Measurements from ENCODE around the gene MYO15A.

Gene MYO15A, protein sequence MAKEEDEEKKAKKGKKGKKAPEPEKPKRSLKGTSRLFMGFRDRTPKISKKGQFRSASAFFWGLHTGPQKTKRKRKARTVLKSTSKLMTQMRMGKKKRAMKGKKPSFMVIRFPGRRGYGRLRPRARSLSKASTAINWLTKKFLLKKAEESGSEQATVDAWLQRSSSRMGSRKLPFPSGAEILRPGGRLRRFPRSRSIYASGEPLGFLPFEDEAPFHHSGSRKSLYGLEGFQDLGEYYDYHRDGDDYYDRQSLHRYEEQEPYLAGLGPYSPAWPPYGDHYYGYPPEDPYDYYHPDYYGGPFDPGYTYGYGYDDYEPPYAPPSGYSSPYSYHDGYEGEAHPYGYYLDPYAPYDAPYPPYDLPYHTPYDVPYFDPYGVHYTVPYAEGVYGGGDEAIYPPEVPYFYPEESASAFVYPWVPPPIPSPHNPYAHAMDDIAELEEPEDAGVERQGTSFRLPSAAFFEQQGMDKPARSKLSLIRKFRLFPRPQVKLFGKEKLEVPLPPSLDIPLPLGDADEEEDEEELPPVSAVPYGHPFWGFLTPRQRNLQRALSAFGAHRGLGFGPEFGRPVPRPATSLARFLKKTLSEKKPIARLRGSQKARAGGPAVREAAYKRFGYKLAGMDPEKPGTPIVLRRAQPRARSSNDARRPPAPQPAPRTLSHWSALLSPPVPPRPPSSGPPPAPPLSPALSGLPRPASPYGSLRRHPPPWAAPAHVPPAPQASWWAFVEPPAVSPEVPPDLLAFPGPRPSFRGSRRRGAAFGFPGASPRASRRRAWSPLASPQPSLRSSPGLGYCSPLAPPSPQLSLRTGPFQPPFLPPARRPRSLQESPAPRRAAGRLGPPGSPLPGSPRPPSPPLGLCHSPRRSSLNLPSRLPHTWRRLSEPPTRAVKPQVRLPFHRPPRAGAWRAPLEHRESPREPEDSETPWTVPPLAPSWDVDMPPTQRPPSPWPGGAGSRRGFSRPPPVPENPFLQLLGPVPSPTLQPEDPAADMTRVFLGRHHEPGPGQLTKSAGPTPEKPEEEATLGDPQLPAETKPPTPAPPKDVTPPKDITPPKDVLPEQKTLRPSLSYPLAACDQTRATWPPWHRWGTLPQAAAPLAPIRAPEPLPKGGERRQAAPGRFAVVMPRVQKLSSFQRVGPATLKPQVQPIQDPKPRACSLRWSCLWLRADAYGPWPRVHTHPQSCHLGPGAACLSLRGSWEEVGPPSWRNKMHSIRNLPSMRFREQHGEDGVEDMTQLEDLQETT (N-terminal part only)

DNA sequence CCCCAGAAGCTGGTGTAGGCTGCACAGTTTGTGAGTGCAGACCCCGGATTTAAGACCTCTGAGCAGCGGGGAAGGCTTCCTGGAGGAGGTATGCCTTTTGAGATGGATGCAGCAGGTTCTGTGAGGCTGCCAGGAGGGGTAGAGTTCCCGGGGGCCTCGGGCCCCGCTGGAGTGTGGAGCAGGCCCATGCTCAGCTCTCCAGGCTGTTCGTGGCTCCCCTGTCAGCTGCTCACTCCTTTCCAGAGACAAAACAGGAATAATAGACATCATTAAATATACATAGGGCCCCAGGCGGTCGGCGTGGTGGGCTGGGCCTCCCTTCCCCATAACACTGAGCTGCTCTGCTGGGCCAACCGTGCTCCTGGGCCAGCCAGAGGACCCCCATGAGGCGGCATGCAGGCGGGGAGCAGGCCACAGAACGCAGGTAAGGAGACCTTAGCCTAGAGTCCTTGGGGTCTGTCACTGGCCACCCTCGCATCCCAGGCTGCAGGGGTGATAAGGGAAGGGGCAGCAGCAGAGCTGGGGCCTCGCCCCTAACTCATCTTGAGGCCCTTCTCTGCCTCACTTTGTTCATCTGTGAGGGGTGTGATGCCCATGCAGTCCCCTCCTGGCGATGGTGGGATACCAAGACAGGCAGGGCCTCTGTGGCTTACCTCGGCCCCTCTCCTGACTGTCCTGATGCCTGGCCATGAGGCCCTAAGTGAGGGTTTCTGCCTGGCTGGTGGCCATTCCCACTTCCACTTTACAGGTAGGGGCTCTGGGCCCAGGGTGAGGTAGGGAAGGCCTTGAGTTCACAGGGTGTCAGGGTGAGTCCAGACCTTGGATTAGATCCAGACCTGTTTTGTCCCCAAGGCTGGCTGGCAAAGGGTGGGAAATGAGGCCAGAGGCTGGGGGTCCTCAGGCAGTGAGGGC lies at the start of gene MYO15A:
Gene MYO15A, plus strand, starts transcription at position 356 of the 912 bp plus-strand sequence. CDS start 10,045 bp downstream, outside the sequence.
- DNase-seq (ENCODE audit: low spot score), result no peak

DNA sequence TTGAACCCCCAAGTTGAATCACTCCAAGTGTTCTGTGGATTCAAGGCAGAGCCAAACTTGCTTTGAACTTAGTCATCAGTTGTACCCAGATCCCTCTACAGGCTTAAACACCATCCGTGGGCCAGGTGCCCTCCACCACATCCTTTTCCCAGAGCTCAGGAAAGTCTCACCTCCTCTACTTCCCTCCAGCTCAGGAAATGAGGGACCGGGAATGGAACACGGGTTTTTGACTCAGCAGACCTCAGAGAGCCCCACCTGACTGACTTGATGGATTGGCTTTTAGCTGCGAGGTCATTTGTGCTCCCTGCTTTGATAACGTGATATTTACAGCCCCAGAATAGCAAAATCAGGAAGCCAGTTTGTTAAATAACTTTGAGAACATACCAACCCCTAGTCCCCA lies 49.3 kb upstream of the MYO15A start:
- DNase-seq (ENCODE audit: low spot score), result no peak

DNA sequence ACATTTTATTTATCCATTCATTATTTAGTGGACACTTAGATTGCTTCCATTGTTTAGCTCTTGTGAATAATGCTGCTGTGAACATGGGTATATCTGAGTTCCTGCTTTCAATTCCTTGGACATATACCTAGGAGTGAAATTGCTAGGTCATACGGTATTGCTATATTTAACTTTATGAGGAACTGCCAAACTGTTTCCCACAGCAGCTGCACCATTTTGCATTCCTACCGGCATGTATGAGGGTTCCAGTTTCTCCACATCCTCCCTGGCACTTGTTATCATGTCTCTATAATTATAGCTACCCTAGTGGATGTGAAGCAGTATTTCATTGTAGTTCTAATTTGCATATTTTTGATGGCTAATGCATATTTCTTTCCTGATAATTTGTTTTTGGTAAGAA lies 44.5 kb upstream of the MYO15A start:
- DNase-seq (ENCODE audit: low spot score), result no peak

DNA sequence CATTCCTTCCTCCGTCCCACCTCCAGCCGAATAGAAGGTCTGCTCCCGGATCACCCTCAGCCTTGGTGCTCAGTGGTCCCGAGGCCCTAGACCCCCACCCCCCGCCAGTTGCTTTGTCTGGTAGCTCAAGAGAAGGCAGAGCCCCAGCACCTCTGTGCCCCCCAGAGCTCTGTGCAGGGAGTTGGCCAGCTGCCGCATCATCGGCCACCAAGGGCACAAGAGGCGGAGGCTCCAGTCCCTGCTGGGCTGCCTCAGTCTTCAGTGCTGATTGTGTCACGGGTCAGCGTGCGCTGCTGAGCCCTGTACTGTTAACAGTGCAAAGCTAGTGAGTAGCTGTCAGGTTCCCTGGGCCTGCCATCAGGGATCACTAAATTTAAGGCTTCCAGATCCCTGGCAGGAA lies 43.0 kb upstream of the MYO15A start:
- no peak for DNase-seq (ENCODE audit: low spot score)

DNA sequence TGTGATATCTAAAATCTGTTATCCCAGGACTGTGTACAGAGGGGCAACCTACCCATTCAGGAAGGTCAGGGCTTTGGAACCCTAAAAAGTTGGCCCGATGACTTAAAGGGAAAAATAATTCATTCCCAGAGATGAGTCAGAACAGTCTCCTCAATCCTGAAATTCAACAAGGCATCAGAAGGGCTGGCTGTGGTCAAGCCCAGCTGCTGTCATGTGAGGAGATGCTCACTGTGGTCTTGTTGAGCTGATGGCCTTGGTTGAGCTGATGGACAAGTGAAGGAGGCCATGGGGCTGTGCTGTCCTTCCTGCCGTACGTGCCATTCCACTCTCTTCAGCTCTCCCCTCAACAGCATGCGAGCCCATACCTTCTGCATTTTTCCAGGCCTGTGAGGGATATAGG lies 41.7 kb upstream of the MYO15A start:
- no peak for DNase-seq (ENCODE audit: low spot score)

DNA sequence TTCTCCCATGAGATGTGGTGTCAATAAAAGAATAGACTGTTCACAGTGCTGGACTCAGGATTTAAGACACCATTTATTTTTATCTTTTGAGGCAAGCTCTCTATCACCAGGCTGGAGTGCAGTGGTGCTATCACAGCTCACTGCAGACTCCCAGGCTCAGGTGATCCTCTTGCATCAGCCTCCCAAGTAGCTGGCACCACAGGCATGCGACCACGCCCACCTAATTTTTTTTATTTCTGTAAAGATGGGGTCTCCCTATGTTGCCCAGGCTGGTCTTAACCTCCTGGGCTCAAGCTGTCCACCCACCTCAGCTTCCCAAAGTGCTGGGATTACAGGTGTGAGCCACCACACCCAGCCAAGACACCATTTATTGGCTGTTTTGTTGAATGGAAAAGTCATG lies 39.5 kb upstream of the MYO15A start:
- no peak for DNase-seq (ENCODE audit: low spot score)

DNA sequence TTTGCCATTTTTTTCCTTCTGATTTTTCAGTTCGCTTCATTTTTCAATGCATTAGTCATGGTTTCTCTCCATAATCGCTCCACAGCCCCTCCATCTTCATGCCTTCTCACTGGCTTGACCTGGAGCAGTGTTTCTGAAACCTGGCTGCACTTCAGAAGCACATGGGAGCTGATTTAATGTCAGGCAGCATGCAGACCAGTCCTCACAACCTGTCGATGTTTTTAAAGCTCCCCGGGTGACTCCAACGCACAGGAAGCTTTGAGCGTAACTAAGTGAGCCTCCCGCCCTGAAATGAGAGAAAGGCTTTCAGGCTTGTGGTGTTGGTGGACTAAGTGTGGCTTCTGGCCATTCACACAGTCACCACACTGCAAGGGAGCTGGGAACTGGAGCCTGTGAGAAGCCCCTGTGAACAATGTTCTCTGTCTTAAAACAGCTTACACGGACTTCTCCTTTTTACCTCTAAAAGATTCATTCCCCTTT lies 37.7 kb upstream of the MYO15A start:
- no peak for DNase-seq (ENCODE audit: low spot score)

DNA sequence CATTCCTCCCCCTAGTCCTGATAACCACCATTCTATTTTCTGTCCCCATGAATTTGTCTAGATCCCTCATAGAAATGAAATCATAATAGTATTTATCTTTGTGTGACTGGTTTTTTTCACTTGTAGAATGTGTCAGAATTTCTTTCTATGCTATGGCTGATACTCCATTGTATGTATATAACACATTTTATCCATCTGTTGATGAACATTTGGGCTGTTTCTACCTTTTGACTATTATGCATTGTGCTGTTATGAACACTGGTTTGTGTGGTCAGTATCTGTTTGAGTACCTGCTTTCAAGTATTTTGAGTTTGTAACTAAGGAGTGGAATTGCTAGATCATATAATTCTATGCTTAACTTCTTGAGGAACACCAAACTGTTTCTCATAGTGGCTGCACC lies 36.8 kb upstream of the MYO15A start:
- no peak for DNase-seq (ENCODE audit: low spot score)

DNA sequence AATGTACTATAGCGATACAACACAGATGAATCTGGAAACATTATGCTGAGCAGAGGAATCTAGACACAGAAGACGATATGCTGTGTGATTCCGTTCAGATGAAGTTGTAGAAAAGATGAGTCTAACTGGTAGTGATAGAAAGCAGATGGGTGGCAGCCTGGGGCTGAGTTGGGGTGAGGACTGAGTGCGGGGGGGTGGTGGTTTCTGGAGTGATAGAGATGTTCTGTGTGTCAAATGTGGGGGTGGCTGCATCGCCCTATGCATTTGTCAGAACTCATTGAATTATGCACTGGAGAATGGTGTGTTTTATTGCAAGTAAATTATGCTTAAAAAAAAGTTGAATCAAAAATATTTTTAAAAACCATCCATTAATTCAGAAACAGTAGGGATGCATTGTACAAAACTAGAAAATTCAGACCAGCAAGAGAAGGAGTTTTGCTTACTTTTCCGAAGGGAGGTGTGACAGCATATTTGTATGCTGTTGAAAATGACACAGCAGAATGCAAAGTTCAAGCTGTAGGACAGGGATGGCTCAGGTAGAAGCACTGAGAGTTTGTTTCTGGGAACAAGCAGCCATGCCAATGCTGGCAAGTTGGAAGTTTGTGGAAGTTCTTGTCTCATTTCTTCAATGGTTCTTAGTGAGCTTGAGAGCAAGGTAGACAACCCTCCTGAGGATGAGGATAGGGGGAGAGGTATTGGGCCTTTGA lies 33.8 kb upstream of the MYO15A start:
- no peak for DNase-seq (ENCODE audit: low spot score)

DNA sequence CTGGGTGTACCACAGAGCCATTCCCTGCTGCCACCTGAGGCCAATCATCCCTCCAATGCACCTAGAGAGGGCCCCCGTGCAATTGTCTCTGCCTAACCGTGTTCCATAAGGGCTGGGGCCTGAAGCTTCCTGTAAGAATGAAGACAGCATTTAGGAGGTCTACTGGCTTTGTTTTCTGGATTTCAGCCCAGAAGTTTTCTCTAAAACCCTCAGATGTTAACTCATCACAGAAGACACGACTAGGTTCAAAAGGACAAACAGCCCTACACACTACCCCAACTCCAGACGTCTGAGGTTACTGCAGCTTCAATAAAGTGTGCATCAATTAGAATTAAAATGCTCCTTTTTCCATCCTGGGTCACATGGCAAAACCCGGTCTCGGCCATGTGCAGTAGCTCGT lies 31.6 kb upstream of the MYO15A start:
- no peak for DNase-seq (ENCODE audit: low spot score)

DNA sequence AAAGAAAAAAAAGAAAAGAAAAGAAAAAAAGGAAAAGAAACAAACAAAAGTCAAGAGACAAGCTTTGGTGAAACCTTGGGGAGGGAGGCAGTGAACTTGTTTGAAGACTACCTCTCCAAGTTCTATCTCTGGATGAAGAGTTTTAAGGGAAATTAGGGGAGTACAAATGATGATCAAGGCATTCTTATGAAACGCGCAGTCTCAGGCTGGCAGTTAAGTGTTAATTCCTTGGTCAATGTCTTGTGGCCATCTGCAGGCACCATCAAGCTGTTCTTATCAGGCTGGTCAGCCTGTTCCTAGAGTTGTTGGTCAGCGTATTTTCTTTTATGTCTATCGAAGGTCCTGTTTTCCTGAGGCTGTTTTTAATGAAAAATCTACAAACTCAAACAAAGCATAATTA lies 29.0 kb upstream of the MYO15A start:
- DNase-seq (ENCODE audit: low spot score), result no peak

DNA sequence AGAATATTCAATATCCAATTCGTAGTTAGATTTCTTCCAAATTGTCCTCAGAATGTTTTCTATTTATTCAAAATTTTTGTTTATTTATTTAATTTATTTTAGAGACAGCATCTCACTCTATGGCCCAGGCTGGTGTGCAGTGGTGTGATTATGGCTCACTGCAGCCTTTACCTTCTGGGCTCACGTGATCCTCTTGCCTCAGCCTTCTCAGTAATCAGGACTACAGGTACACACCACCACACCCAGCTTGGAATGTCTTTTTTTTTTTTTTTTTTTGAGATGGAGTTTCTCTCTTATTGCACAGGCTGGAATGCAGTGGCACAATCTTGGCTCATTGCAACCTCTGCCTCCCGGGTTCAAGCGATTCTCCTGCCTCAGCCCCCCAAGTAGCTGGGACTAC lies 24.3 kb upstream of the MYO15A start:
- no peak for DNase-seq (ENCODE audit: low spot score)

DNA sequence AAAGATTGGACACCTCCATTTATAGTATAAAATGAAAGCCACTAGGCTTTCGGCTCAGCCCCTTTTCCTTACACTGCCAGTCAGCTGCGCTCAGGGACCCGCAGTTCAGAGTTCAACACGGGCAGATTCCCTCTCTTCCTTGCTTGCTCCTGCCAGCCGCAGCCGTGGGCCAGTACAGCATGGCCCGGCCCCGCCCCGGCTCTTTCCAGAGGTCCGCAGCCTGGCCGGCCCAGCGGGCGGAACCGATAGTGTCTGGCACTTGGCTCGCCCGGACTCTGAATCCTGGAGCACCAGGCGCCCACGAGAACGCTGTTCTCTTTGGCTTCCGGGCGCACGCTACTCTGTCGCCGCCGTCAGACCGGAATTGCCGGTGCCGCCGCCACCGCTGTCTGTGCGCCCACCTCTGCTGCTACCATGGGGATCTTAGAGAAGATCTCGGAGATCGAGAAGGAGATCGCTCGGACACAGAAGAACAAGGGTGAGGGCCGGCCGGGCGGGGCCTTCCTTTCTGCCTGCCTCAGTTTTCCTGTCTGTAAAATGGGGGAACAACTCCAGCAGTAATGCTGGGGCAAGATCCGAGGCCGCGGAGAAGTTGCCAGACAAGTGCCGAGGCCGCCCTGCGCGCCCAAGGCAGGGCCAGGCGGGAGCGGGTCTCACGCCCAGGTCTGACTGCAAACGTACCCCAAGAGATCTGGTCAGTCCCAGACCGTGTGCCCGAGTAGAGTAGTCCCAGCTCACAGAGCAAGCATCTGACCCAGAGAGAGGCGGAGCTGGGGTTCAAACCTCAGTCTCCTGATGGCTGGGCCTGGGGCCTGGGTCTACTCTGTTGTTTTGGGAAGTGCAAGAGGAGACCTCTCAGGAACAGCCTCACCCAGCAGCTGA lies 20.7 kb upstream of the MYO15A start, which contains the start of gene DRG2:
Gene DRG2, plus strand, starts transcription at position 339 of the 882 bp plus-strand sequence. Its CDS starts 76 bp downstream, at position 415.
- peak; percentile 92 for DNase-seq (ENCODE audit: low spot score)

DNA sequence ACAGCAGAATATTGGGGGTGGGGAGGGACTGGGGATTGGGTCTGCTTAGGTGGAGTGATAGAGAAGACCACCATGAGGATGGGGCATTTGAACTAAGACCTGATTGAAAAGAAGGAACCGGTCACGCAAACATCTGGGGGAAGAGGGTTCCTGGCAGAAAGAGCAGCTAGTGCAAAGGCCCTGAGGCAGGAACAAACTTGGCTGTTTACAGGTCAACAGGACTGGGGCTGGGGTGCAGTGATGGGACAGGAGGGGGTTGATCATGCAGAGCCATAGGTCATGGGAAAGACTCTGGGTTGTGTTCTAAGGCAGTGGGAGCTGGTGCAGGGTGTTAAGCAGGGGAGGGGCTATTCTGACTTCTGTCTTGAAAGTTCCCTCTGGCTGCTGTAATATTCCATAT lies 18.9 kb upstream of the MYO15A start:
- DNase-seq (ENCODE audit: low spot score), result no peak

DNA sequence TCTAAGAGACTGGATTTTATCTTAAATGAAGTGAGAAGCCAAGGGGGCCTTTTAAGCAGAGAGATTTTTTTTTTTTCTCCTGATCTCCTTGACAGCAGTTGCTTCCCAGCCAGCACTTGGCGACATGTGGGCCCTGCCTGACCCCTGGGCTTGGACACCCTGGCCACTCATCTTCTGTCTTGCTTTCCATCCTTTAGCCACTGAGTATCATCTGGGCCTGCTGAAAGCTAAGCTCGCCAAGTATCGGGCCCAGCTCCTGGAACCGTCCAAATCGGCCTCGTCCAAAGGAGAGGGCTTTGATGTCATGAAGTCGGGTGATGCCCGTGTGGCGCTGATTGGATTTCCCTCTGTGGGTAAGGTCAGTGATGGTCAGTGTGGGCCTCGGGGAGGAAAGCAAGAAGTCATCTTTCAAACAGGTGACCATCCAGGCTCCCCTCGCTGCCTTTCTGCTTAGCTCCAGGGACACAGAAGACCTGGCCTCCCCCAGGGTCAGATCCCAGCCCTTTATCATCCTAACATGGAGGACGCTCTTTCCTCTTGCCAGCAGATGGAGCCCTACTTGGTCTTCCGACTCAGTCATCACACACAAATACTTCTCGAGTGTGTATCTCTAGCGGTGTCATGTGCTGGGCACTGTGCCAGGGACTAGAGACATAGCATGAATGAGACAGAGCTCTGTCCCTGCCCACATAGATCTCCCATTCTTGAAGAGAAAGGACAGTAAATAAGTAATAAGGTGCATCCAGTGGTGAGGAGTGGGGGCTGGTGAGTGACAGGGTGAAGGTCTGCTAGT lies 14.7 kb upstream of the MYO15A start:
- DNase-seq (ENCODE audit: low spot score), result no peak

DNA sequence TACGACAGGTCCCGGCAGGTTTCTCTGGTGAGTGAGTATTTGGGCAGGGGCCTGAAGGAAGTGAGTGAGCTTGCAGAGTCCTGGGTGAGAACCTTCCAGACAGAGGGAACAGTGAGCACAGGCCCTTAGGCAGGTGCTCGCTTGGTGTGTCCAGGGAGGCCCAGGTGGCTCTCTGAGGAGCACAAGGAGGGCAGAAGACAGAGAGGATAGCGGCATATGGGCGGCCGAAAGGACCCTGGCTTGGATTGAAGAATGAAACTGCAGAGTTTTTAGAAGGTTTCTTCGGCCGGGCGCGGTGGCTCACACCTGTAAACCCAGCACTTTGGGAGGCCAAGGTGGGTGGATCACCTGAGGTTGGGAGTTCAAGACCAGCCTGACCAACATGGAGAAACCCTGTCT lies 14.1 kb upstream of the MYO15A start:
- no peak for DNase-seq (ENCODE audit: low spot score)

DNA sequence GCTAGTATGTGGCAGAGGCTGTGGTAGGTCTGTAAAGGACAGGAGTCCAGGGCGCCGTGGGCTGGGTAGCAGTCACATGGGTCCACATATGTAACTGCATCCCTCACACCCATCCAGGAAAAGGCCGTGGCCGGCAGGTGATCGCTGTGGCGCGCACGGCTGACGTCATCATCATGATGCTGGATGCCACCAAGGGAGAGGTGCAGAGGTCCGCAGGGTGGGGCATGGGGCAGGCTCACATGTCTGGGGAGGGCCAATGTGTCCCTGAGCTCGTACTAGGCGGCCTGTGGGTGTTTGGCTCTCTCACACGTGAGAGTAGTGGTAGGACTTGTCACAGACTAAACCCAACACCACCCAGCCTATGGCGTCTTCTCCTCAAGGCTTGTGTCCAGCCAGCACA lies 9.0 kb upstream of the MYO15A start:
- DNase-seq (ENCODE audit: low spot score), result no peak

DNA sequence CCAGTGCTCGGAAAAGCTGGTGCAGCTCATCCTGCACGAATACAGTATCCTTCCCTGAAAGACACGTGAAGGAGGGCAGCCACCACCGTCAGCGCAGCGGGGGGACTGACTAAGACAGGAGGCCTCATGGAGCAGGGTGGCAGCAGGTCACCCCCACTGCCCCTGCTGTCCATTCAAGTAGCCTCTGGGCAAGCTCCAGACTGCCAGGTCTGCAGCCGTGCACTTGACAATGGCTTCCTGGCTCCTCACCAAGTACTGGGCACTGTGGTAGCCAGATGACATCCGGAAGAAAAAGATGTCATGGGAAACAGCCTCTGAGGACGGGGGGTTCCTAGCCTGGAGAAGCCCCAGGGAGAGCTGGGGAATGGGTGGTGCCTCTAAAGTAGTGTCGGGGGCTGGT lies 7.9 kb upstream of the MYO15A start:
- no peak for DNase-seq (ENCODE audit: low spot score)

DNA sequence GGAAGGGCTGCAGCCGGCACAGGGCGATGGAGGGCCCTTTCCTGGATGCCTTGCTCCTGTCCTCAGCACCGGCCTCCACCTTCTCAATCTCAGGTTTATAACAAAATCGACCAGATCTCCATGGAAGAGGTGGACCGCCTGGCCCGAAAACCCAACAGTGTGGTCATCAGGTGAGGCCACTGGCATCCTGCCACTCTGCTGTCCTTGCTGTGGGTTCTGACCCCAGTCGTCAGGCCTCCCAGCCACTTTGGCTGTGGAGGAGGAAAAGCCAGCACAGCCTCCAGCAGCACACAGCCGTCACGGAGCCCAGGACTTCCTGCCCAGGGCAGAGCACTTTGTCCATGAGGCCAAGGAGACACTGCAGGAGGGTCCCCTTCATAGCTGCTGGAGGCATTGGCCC lies 6.7 kb upstream of the MYO15A start:
- no peak for DNase-seq (ENCODE audit: low spot score)
